Measurements from ENCODE around the gene UGT2A1.
"Not testable (repeated sequence)": the region's sequence is repeated elsewhere in the genome, so short reads cannot be mapped to it uniquely, and the experiment has no call there.

The UGT2A1 gene

GRCh38 chr4:69653147-69653546 is at the start of gene UGT2A1:
UGT2A1 (minus strand) TSS chr4:69653247; CDS start chr4:69647644, 5,603 bp downstream.
- no peak for DNase-seq (ENCODE audit: low spot score)

- no peak for DNase-seq (ENCODE audit: low spot score)
These were observed 49.2 kb upstream of the UGT2A1 start for GRCh38 chr4:69702201-69702600.

- no peak for DNase-seq (ENCODE audit: low spot score)
These were observed 48.6 kb upstream of the UGT2A1 start for GRCh38 chr4:69701696-69702095.

- DNase-seq (ENCODE audit: low spot score): no peak
These were observed 44.6 kb upstream of the UGT2A1 start for GRCh38 chr4:69697536-69698242.

GRCh38 chr4:69689599-69689998 is 36.6 kb upstream of the UGT2A1 start:
- DNase-seq (ENCODE audit: low spot score): peak; percentile 14

GRCh38 chr4:69684804-69685203 is 31.8 kb upstream of the UGT2A1 start:
- DNase-seq (ENCODE audit: low spot score): no peak

- DNase-seq (ENCODE audit: low spot score): no peak
These were observed 15.6 kb upstream of the UGT2A1 start for GRCh38 chr4:69668680-69669079.

GRCh38 chr4:69664009-69664408 is 11.0 kb upstream of the UGT2A1 start:
- DNase-seq (ENCODE audit: low spot score): not testable (repeated sequence)

GRCh38 chr4:69661130-69661803 is 8.2 kb upstream of the UGT2A1 start:
- DNase-seq (ENCODE audit: low spot score): not testable (repeated sequence)

- DNase-seq (ENCODE audit: low spot score): no peak
These were observed 5.1 kb upstream of the UGT2A1 start for GRCh38 chr4:69658133-69658532.

GRCh38 chr4:69656653-69657158 is 3.7 kb upstream of the UGT2A1 start:
- no peak for DNase-seq (ENCODE audit: low spot score)

GRCh38 chr4:69650872-69651271 is 2.2 kb downstream of the UGT2A1 start:
- no peak for DNase-seq (ENCODE audit: low spot score)

- DNase-seq (ENCODE audit: low spot score): no peak
These were observed 3.4 kb downstream of the UGT2A1 start for GRCh38 chr4:69649629-69650028.

GRCh38 chr4:69649207-69649606 is 3.8 kb downstream of the UGT2A1 start:
- DNase-seq (ENCODE audit: low spot score): no peak

- no peak for DNase-seq (ENCODE audit: low spot score)
These were observed 10.1 kb downstream of the UGT2A1 start for GRCh38 chr4:69642961-69643360.

- no peak for DNase-seq (ENCODE audit: low spot score)
These were observed 12.8 kb downstream of the UGT2A1 start for GRCh38 chr4:69640289-69640688.

- no peak for DNase-seq (ENCODE audit: low spot score)
These were observed 13.5 kb downstream of the UGT2A1 start, which contains the start of gene UGT2A2 for GRCh38 chr4:69639542-69639941. UGT2A2 (minus strand) TSS chr4:69639642; CDS start chr4:69639640, 2 bp downstream.

- DNase-seq (ENCODE audit: low spot score): no peak
These were observed 35.9 kb downstream of the UGT2A1 start for GRCh38 chr4:69617083-69617694.

GRCh38 chr4:69610484-69610883 is 42.6 kb downstream of the UGT2A1 start:
- DNase-seq (ENCODE audit: low spot score): no peak

GRCh38 chr4:69601065-69601464 is 52.0 kb downstream of the UGT2A1 start:
- no peak for DNase-seq (ENCODE audit: low spot score)

GRCh38 chr4:69600013-69600412 is 53.0 kb downstream of the UGT2A1 start:
- no peak for DNase-seq (ENCODE audit: low spot score)

- no peak for DNase-seq (ENCODE audit: low spot score)
These were observed 58.7 kb downstream of the UGT2A1 start for GRCh38 chr4:69594382-69594781.

- no peak for DNase-seq (ENCODE audit: low spot score)
These were observed 61.7 kb downstream of the UGT2A1 start for GRCh38 chr4:69591364-69591763.

All from AG20443 (cell line).